GM19452 (cell line): ENCODE results near the gene PTK7.

ENCODE experiments used
- ATAC-seq: cut with Tn5 transposase; IDR thresholded peaks from one replicate; pipeline ENCODE4 v1.9.1; 2021; ENCODE audit not compliant: unreplicated experiment

Gene PTK7

GRCh38 chr6:43144879-43145278 lies 68.8 kb downstream of the PTK7 start:
- no peak for ATAC-seq

GRCh38 chr6:43146261-43146660 lies 70.1 kb downstream of the PTK7 start:
- ATAC-seq, result no peak

GRCh38 chr6:43146709-43147688 lies 70.9 kb downstream of the PTK7 start:
- no peak for ATAC-seq

GRCh38 chr6:43147691-43148477 lies 71.8 kb downstream of the PTK7 start:
- ATAC-seq, result no peak

GRCh38 chr6:43149265-43149664 lies 73.2 kb downstream of the PTK7 start:
- no peak for ATAC-seq

GRCh38 chr6:43150051-43150751 lies 74.1 kb downstream of the PTK7 start:
- ATAC-seq, result no peak

GRCh38 chr6:43159599-43159998 lies 83.5 kb downstream of the PTK7 start:
- ATAC-seq, result no peak

GRCh38 chr6:43163899-43164298 lies 87.8 kb downstream of the PTK7 start:
- no peak for ATAC-seq

GRCh38 chr6:43170417-43170930 lies 94.4 kb downstream of the PTK7 start:
- ATAC-seq, result no peak

- ATAC-seq, result peak; percentile 50
Measured at GRCh38 chr6:43170931-43171706, 95.0 kb downstream of the PTK7 start, which contains the start of gene SRF. Gene SRF (plus strand): TSS chr6:43171269. CDS start chr6:43171657, 388 bp downstream.

- peak; percentile 1 for ATAC-seq
Measured at GRCh38 chr6:43171707-43172103, 95.6 kb downstream of the PTK7 start.

GRCh38 chr6:43172104-43173007 lies 96.2 kb downstream of the PTK7 start:
- no peak for ATAC-seq

- ATAC-seq, result no peak
Measured at GRCh38 chr6:43173591-43174262, 97.6 kb downstream of the PTK7 start.

GRCh38 chr6:43174263-43175112 lies 98.4 kb downstream of the PTK7 start:
- peak; percentile 68 for ATAC-seq

GRCh38 chr6:43175676-43176422 lies 99.7 kb downstream of the PTK7 start:
- no peak for ATAC-seq

- ATAC-seq, result no peak
Measured at GRCh38 chr6:43176423-43176786, 100.3 kb downstream of the PTK7 start.

- no peak for ATAC-seq
Measured at GRCh38 chr6:43178150-43178549, 102.0 kb downstream of the PTK7 start.
